ENCODE measurements around the gene IDH3A.

The IDH3A gene

DNA sequence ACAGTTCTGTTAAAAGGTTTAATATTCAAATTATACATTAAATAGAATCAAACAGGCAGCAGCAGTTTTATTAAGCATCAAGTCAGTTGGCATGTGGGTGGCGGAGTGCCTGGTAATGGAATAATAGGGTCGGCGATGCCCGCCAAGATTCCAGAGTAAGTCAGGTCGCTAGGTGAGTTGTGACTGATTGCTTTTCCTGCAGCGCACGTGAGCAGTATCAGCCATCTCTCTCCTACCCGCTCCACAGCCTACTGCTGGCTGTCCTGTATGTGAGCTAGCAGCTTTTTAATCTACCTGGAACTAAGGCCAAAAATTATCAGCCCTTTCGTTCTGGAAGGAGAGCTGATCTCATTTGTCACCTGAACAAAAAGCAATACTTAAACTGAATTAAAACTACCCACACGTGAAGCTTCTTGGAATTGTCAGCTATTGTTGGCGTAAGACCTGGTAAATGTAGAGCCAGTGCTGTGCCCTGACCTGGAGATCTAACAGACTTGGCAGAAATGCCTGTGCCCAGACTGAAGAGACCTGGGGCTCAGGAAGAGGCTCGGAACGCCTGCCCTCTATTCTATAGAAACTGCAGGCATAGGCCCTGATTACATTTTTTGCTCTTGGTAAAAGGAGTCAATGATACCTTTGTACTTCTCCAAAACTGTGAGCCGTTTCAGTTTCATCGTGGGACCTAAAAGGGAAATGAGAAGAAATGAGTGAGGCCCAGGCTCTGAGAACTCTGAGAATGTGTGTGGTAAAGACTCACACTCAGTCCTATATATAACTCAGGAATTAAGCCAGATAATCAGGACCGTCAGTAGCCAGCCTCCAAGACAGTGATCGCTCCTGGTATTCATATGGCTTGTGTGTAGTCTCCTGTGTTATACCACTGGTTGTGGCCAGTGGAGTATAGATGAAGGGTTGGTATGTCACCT is 21.9 kb downstream of the IDH3A start:
- DNase-seq (ENCODE audit: low read depth) = peak; percentile 37
- TF ChIP-seq CTCF (IDR thresholded peaks at IDR 0.05; ENCODE audit: low read depth, low read length) (no peak), MYC (IDR thresholded peaks at IDR 0.05; ENCODE audit: low read depth, low read length) (no peak), MAX (IDR thresholded peaks at IDR 0.05; ENCODE audit: low read depth, low read length) (no peak), POLR2A (IDR thresholded peaks at IDR 0.05; ENCODE audit: extremely low read depth, insufficient read length) (no peak)
- H3K4me3 ChIP-seq (ENCODE audit: low read depth, low read length) = no peak overlapping the region

DNA sequence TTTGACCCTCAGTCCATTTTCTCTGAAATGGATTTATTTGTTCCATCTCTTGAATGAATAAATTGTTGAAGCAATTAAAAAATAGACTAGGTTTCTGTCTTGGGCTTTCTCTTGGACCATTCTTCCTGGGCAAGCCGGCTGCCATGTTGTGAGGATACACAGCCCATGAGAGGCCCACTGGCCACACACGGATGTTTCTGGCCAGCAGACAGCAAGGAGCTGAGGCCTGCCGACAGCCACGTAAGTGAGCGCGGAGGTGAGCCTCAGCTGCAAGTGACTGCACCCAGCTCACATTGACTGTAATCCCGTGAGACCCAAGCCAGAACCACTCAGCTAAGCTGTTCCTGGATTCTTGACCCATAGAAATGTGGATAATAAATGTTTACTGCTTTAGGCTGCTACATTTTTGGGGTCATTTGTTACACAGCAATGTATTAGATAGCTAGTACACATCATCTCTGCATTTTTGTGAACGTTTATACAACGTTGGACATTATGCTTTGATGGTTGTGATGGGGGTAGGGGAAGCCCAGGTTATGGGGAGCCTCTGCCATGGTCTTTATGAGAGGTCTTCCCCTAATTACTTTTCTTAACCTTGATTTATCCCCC is 22.8 kb downstream of the IDH3A start:
- H3K4me3 ChIP-seq (ENCODE audit: low read depth, low read length) = no peak overlapping the region
- no peak for DNase-seq (ENCODE audit: low read depth)
- TF ChIP-seq MYC (IDR thresholded peaks at IDR 0.05; ENCODE audit: low read depth, low read length) (no peak), POLR2A (IDR thresholded peaks at IDR 0.05; ENCODE audit: extremely low read depth, insufficient read length) (no peak), MAX (IDR thresholded peaks at IDR 0.05; ENCODE audit: low read depth, low read length) (no peak), CTCF (IDR thresholded peaks at IDR 0.05; ENCODE audit: low read depth, low read length) (no peak)

DNA sequence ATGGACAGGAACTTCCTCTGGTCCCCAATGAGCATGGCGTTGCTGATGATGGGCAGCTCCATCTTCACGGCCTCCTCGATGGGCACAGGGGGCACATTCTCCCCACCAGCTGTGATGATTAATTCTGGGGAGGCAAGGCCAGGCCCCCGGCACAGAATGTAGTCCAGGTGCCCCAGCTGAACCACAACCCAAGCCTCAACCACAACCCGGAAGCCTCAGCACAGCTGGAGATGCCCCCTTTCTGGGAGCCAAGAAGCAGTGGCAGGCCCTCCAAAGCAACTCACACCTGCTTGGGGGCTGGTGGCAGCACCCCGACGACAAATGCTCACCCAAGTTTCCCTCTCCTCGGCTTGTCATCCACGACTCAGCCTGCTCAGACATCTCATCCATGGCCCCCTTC is 25.2 kb downstream of the IDH3A start:
- peak; percentile 68 for DNase-seq (ENCODE audit: low read depth)
- no peak overlapping the region for H3K4me3 ChIP-seq (ENCODE audit: low read depth, low read length)
- TF ChIP-seq MYC (IDR thresholded peaks at IDR 0.05; ENCODE audit: low read depth, low read length) (peak; percentile 47; the same call in 1 of the 2 replicates), MAX (IDR thresholded peaks at IDR 0.05; ENCODE audit: low read depth, low read length) (0 out of 2 replicates have a peak, but pooled peaks have one; percentile 25), CTCF (IDR thresholded peaks at IDR 0.05; ENCODE audit: low read depth, low read length) (no peak)

- no peak overlapping the region for H3K4me3 ChIP-seq (ENCODE audit: low read depth, low read length)
- no peak for DNase-seq (ENCODE audit: low read depth)
- TF ChIP-seq CTCF (IDR thresholded peaks at IDR 0.05; ENCODE audit: low read depth, low read length) = no peak
- TF ChIP-seq POLR2A (IDR thresholded peaks at IDR 0.05; ENCODE audit: extremely low read depth, insufficient read length) = no peak
- no peak for TF ChIP-seq MAX (IDR thresholded peaks at IDR 0.05; ENCODE audit: low read depth, low read length)
- no peak for TF ChIP-seq MYC (IDR thresholded peaks at IDR 0.05; ENCODE audit: low read depth, low read length)
Measured at GRCh38 chr15:78175330-78175729, 26.2 kb downstream of the IDH3A start.

DNA sequence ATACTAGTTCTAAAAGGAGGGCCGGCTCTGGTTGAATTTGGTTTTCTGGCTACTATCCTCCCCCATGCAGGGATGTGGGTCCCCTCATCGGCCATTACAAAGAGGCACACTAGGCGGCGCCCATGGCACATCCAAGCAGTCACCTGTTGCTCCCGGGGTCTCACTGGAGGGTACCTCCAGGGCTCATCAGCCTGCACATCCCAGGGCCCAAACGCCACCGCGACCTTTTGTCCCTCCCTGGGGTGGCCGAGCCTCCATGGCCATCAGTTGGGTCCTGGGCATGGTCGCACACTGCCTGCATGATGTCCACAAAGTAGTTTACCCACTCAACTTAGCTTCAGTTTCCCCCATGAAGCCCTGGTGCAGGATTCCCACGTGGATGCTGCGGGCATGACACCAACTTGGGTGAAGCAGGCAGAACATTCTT is 28.3 kb downstream of the IDH3A start:
- peak; percentile 62 for DNase-seq (ENCODE audit: low read depth)
- TF ChIP-seq POLR2A (IDR thresholded peaks at IDR 0.05; ENCODE audit: extremely low read depth, insufficient read length) (no peak), CTCF (IDR thresholded peaks at IDR 0.05; ENCODE audit: low read depth, low read length) (peak; percentile 97), MAX (IDR thresholded peaks at IDR 0.05; ENCODE audit: low read depth, low read length) (peak; percentile 55), MYC (IDR thresholded peaks at IDR 0.05; ENCODE audit: low read depth, low read length) (peak; percentile 43; the same call in 1 of the 2 replicates)
- no peak overlapping the region for H3K4me3 ChIP-seq (ENCODE audit: low read depth, low read length)

Measured in NB4 (cell line).